NT2/D1 (cell line): ENCODE measurements around the gene BARHL2.

Experiments used
- YY1 ChIP-seq: IDR thresholded peaks from 2 replicates; pipeline ENCODE4 v1.6.1; 2011; ENCODE audit not compliant: insufficient read length, insufficient read depth
- ZNF274 ChIP-seq: IDR thresholded peaks from 2 replicates; pipeline ENCODE4 v1.6.1; 2011; ENCODE audit warnings: mild to moderate bottlenecking, low read depth, low read length

DNA sequence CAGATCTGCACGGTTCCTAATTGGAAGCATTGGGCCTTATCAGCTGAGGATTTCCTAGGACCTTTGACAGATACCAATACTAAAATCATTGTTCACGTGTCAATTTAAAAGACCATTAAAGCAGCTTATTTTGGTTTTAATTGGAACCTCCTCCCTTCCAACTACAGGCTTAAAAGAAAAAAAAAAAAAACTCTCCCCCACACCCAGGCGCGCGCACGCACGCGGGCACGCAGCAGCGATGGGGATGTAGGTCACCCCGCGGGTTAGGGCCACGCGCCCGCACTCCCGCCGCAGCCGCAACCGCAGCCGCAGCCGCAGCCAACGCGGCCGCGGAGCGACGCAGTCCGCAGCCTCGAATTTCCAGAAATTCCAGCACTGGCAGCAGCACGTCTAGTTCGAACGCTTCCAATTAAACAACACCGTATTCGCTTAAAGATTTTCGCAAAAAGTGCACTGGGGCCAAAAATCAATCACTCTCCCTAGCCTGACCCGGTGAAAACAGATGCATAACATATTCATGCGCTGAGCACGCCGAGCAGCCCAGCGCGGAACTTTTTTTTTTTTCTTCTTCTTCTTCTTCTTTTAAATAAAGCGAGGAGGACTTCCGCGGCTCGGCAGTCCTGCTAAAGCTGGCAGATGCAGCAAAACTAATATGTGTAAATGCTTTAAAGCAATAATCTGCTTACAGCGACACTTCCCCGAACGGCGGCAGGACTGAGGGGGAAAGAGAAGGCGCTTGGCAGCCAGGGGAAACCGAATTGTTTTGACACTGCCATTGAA, 13.3 kb upstream of the BARHL2 start:
- TF ChIP-seq YY1: no peak
- no peak for TF ChIP-seq ZNF274
